H1 (cell line): Measurements from ENCODE around the gene PCCA. TPM values are rescaled to one million over a fixed set of nuclear protein-coding genes. Genes with fewer than 3 reads are reported as not detected.

ENCODE experiments used
- CTCF ChIA-PET: fragments of 300-600 bp; sonication (Branson Sonifier 250); formaldehyde crosslinking; loops from one replicate; lab custom pipeline; 2021; ENCODE audit not compliant: partially characterized antibody; lab: Charles Lee
- POLR2A ChIA-PET: fragments of 300-600 bp; sonication (Branson Sonifier 250); formaldehyde crosslinking; loops from one replicate; lab custom pipeline; 2021; ENCODE audit warnings: inconsistent platforms; ENCODE audit not compliant: partially characterized antibody; lab: Charles Lee
- DNase-seq, 2 experiments: peaks; one replicate each; pipeline versions ENCODE4 v3.0.0 to v3.0.0-alpha.2; 2010 to 2022; ENCODE audit warnings: low spot score in 2 of 2, low read depth in 1 of 2, mixed read lengths in 1 of 2
- FAIRE-seq: peaks from 2 replicates; lab custom pipeline; 2011; peaks lifted over from hg19 to GRCh38; lab: Jason Lieb, UNC
- H2AFZ ChIP-seq: 2 replicates; pipeline ENCODE4 v1.8.1; 2012; ENCODE audit warnings: low read length, inconsistent platforms
- H2AK5ac ChIP-seq: 2 replicates; pipeline ENCODE4 v1.6.1; 2013; ENCODE audit warnings: low read depth, low read length
- H2BK120ac ChIP-seq: replicated peaks from 2 replicates; pipeline ENCODE3; 2013; ENCODE audit warnings: low read depth, low read length, inconsistent platforms
- H2BK12ac ChIP-seq: 2 replicates; pipeline ENCODE4 v1.6.1; 2013; ENCODE audit warnings: low read depth, low read length
- H2BK15ac ChIP-seq: 2 replicates; pipeline ENCODE4 v1.6.1; 2013; ENCODE audit warnings: low read length
- H2BK20ac ChIP-seq: 2 replicates; pipeline ENCODE4 v1.6.1; 2013; ENCODE audit warnings: low read length
- H2BK5ac ChIP-seq: 2 replicates; pipeline ENCODE4 v1.6.1; 2013; ENCODE audit warnings: low read depth, low read length
- H3K14ac ChIP-seq: 2 replicates; pipeline ENCODE4 v1.6.1; 2013; ENCODE audit warnings: inconsistent platforms; ENCODE audit not compliant: insufficient read length
- H3K18ac ChIP-seq: 2 replicates; pipeline ENCODE4 v1.6.1; 2013; ENCODE audit warnings: low read length; ENCODE audit errors: extremely low read depth
- H3K23ac ChIP-seq: 2 replicates; pipeline ENCODE4 v1.6.1; 2013; ENCODE audit warnings: inconsistent platforms; ENCODE audit not compliant: insufficient read length
- H3K23me2 ChIP-seq: 2 replicates; pipeline ENCODE4 v1.6.1; 2013; ENCODE audit warnings: low read depth, low read length
- H3K27ac ChIP-seq: 2 replicates; pipeline ENCODE4 v1.6.1; 2011; ENCODE audit warnings: low read depth, low read length, inconsistent platforms
- H3K27me3 ChIP-seq, 4 experiments: replicated peaks in 1 of 4; 1 replicate in 1 of 4; 2 replicates in 3 of 4; pipeline versions ENCODE4 v1.6.1 to v1.8.1; 2011 to 2013; ENCODE audit warnings: low read length in 3 of 4, mild to moderate bottlenecking in 3 of 4, inconsistent platforms in 2 of 4, mixed read lengths in 2 of 4, moderate library complexity in 1 of 4; ENCODE audit not compliant: control insufficient read depth in 3 of 4, insufficient read depth in 3 of 4; ENCODE audit errors: extremely low read depth in 1 of 4
- H3K36me3 ChIP-seq, 4 experiments: 2 replicates each; pipeline versions ENCODE4 v1.6.1 to v1.8.1; 2011 to 2013; ENCODE audit warnings: mild to moderate bottlenecking in 4 of 4, low read length in 3 of 4, moderate library complexity in 2 of 4, control low read depth in 1 of 4, inconsistent platforms in 1 of 4; ENCODE audit not compliant: insufficient read depth in 4 of 4, control insufficient read depth in 2 of 4
- H3K4ac ChIP-seq: replicated peaks from 2 replicates; pipeline ENCODE3; 2013; ENCODE audit warnings: low read length, low read depth, mixed read lengths, inconsistent platforms; ENCODE audit not compliant: insufficient read length
- H3K4me1 ChIP-seq, 4 experiments: replicated peaks in 1 of 4; 1 replicate in 1 of 4; 2 replicates in 3 of 4; pipeline versions ENCODE4 v1.6.1 to v1.8.1; 2011 to 2013; ENCODE audit warnings: low read length in 3 of 4, inconsistent platforms in 2 of 4, mixed read lengths in 1 of 4; ENCODE audit not compliant: insufficient read depth in 4 of 4, control insufficient read depth in 3 of 4
- H3K4me2 ChIP-seq, 2 experiments: 2 replicates each; pipeline versions ENCODE4 v1.6.1 to v1.8.1; 2011 to 2013; ENCODE audit warnings: low read depth in 2 of 2, low read length in 2 of 2, control low read depth in 1 of 2, inconsistent platforms in 1 of 2, mild to moderate bottlenecking in 1 of 2; ENCODE audit not compliant: insufficient read depth in 1 of 2
- H3K4me3 ChIP-seq, 4 experiments: fragments of 200-600, 300-600 bp in 1 of 4; sonication (generic), shearing (Covaris generic), sonication (Bioruptor Twin) in 1 of 4; 2 replicates each; pipeline versions ENCODE4 v1.5.1 to v1.8.1; 2011 to 2016; ENCODE audit warnings: low read length in 4 of 4, low read depth in 3 of 4, control low read depth in 2 of 4, inconsistent platforms in 2 of 4, mild to moderate bottlenecking in 2 of 4, mixed read lengths in 1 of 4, moderate library complexity in 1 of 4; ENCODE audit not compliant: insufficient read depth in 2 of 4; ENCODE audit errors: extremely low read depth in 1 of 4
- H3K56ac ChIP-seq: replicated peaks from 2 replicates; pipeline ENCODE3; 2013; ENCODE audit warnings: low read depth, mild to moderate bottlenecking, mixed read lengths, low read length, inconsistent platforms; ENCODE audit not compliant: insufficient read length
- H3K79me1 ChIP-seq: 2 replicates; pipeline ENCODE4 v1.6.1; 2013; ENCODE audit warnings: low read depth, low read length, control low read depth
- H3K79me2 ChIP-seq, 2 experiments: 2 replicates each; pipeline versions ENCODE4 v1.6.1 to v1.8.1; 2012 to 2013; ENCODE audit warnings: low read length in 2 of 2, mild to moderate bottlenecking in 2 of 2, inconsistent platforms in 1 of 2; ENCODE audit not compliant: insufficient read depth in 2 of 2, control insufficient read depth in 1 of 2
- H3K9ac ChIP-seq, 4 experiments: replicated peaks in 1 of 4; 1 replicate in 1 of 4; 2 replicates in 3 of 4; pipeline versions ENCODE4 v1.6.1 to v1.8.1; 2011 to 2013; ENCODE audit warnings: low read depth in 3 of 4, low read length in 3 of 4, control low read depth in 2 of 4, mild to moderate bottlenecking in 2 of 4, moderate library complexity in 2 of 4, inconsistent platforms in 1 of 4; ENCODE audit errors: extremely low read depth in 1 of 4
- H3K9me3 ChIP-seq, 2 experiments: 2 replicates each; pipeline versions ENCODE4 v1.6.1 to v1.8.1; 2012 to 2013; ENCODE audit warnings: mild to moderate bottlenecking in 2 of 2, moderate library complexity in 2 of 2, control low read depth in 1 of 2, inconsistent platforms in 1 of 2, low read depth in 1 of 2, low read length in 1 of 2, mixed read lengths in 1 of 2; ENCODE audit not compliant: insufficient read depth in 2 of 2
- H4K20me1 ChIP-seq, 2 experiments: replicated peaks in 1 of 2; 2 replicates each; pipeline versions ENCODE3 to v1.8.1; 2011 to 2013; ENCODE audit warnings: inconsistent platforms in 2 of 2, low read length in 2 of 2, mild to moderate bottlenecking in 1 of 2; ENCODE audit not compliant: insufficient read depth in 2 of 2, control insufficient read depth in 1 of 2
- H4K5ac ChIP-seq: 2 replicates; pipeline ENCODE4 v1.6.1; 2013; ENCODE audit warnings: low read length, low read depth, mixed read lengths, inconsistent platforms; ENCODE audit not compliant: insufficient read length
- H4K8ac ChIP-seq: 2 replicates; pipeline ENCODE4 v1.8.0; 2013; ENCODE audit warnings: mild to moderate bottlenecking, moderate library complexity, low read length, inconsistent platforms; ENCODE audit not compliant: insufficient read depth; ENCODE audit errors: extremely low read depth
- H4K91ac ChIP-seq: replicated peaks from 2 replicates; pipeline ENCODE3; 2013; ENCODE audit warnings: low read length, mixed read lengths, inconsistent platforms; ENCODE audit not compliant: insufficient read length
- BCL11A ChIP-seq, 2 experiments: IDR thresholded peaks; one replicate each; pipeline ENCODE4 v1.6.1; 2011; ENCODE audit warnings: low read depth in 2 of 2, low read length in 2 of 2, mild to moderate bottlenecking in 2 of 2
- CBX8 ChIP-seq: fragments of 300-800, 300-1000 bp; sonication (generic); IDR thresholded peaks from 2 replicates; pipeline ENCODE4 v1.7.1; 2016; ENCODE audit warnings: low read depth, low read length, borderline replicate concordance
- MAFK ChIP-seq: IDR thresholded peaks from 2 replicates; pipeline ENCODE4 v1.6.1; 2012; ENCODE audit warnings: low read depth, mild to moderate bottlenecking, improper control_type of control experiment, low read length
- MAX ChIP-seq: IDR thresholded peaks from 2 replicates; pipeline ENCODE4 v1.6.1; 2012; ENCODE audit warnings: inconsistent platforms
- NRF1 ChIP-seq: IDR thresholded peaks from 2 replicates; pipeline ENCODE4 v1.6.1; 2011; ENCODE audit warnings: mild to moderate bottlenecking, low read depth, low read length, improper control_type of control experiment
- SP4 ChIP-seq: IDR thresholded peaks from 2 replicates; pipeline ENCODE4 v1.6.1; 2012; ENCODE audit warnings: low read length, inconsistent platforms
- SRF ChIP-seq: IDR thresholded peaks from 2 replicates; pipeline ENCODE4 v1.6.1; 2011; ENCODE audit warnings: mild to moderate bottlenecking, low read depth, low read length, moderate library complexity
- ZNF274 ChIP-seq: IDR thresholded peaks from 2 replicates; pipeline ENCODE4 v1.7.0; 2012; ENCODE audit warnings: low read length, borderline replicate concordance; ENCODE audit errors: extremely low read depth
- WGBS, 2 experiments: shearing (Covaris generic) in 1 of 2; methylation state at CpG; one replicate each; pipeline versions ENCODE4 v1.1.6 to v1.1.7; 2013 to 2015; ENCODE audit warnings: low lambda C conversion rate in 2 of 2, mixed read lengths in 2 of 2, inconsistent platforms in 1 of 2, low coverage in 1 of 2, missing lambda C conversion rate in 1 of 2; ENCODE audit not compliant: insufficient replicate concordance in 2 of 2, insufficient coverage in 1 of 2, insufficient read length in 1 of 2; ENCODE audit errors: extremely low coverage in 1 of 2, missing lambda C conversion rate in 1 of 2; 5-methylcytosine and 5-hydroxymethylcytosine counted together
- polyA plus RNA-seq, 7 experiments: library from polyadenylated mRNA; depleted of rRNA in 3 of 7; stranded (reverse) in 5 of 7; unstranded in 2 of 7; fragments of >200 nt in 5 of 7; fragments of 200-250 nt in 2 of 7; gene quantifications; 1 replicate in 5 of 7; 2 replicates in 1 of 7; 4 replicates in 1 of 7; pipeline versions ENCODE4 v1.2.1 to v1.2.3, GENCODE V29; 2011 to 2013; ENCODE audit warnings: missing spikeins in 2 of 7, mixed read lengths in 2 of 7
- total RNA-seq: library from RNA; stranded (reverse); fragmentation: NEBNext Ultra II Directional; extraction: Animal tissue kit (Norgen Biotek cat#: 25700); gene quantifications from 2 replicates; pipeline ENCODE4 v1.2.1, GENCODE V29; 2021

PCCA gene
- total and polyA plus RNA-seq, 2 of the 8 experiments (the other 6 are each of a cell fraction or from before 2014, with no cell fraction given), result 18.4 to 49.8 TPM

GRCh38 chr13:100125946-100126345 lies 37.1 kb downstream of the PCCA start:
- H3K4me3 ChIP-seq, result no peak overlapping the region
- H2BK15ac ChIP-seq, result no peak overlapping the region
- H2AK5ac ChIP-seq, result no peak overlapping the region
- peaks cover 0 to 10% (median 4%) of the 10 kb centered on the region in 4 experiments; a peak in 3 of 8 replicates for H3K36me3 ChIP-seq
- DNase-seq, result no peak
- no peak overlapping the region for H3K23ac ChIP-seq
- ChIA-PET CTCF (interaction anchor here (0.7 kb wide), 2 partner anchors 141 to 381 kb away, joined by 3 read pairs; no protein-coding TSS in a partner anchor), POLR2A (no interaction called here)
- H3K4ac ChIP-seq, result no peak overlapping the region
- H3K4me2 ChIP-seq, result no peak overlapping the region
- H4K91ac ChIP-seq, result no peak overlapping the region
- no peak overlapping the region for H3K14ac ChIP-seq
- no peak overlapping the region for H3K56ac ChIP-seq
- 89% methylated on average over 4 of the region's 4 CpGs; no CpG with 5 or more reads in 1 of the 2 experiments for WGBS, 2 experiments
- H4K8ac ChIP-seq, result no peak overlapping the region
- H2BK20ac ChIP-seq, result no peak overlapping the region
- H3K9me3 ChIP-seq, result no peaks in the 10 kb centered on the region
- peaks cover 0 to 2% of the 10 kb centered on the region in 2 experiments for H4K20me1 ChIP-seq
- H3K23me2 ChIP-seq, result no peaks in the 10 kb centered on the region
- H2BK12ac ChIP-seq, result no peak overlapping the region
- no peak overlapping the region for H4K5ac ChIP-seq
- no peak overlapping the region for H3K27ac ChIP-seq
- no peak for FAIRE-seq
- H2BK5ac ChIP-seq, result no peak overlapping the region
- no peaks in the 10 kb centered on the region for H3K79me1 ChIP-seq
- H2BK120ac ChIP-seq, result no peak overlapping the region
- H2AFZ ChIP-seq, result no peak overlapping the region
- no peak overlapping the region for H3K9ac ChIP-seq
- H3K27me3 ChIP-seq, result no peaks in the 10 kb centered on the region
- H3K79me2 ChIP-seq, result peaks cover 0 to 9% of the 10 kb centered on the region in 2 experiments; a peak in 2 of 4 replicates
- H3K4me1 ChIP-seq, result peaks cover 2 to 5% (median 3%) of the 10 kb centered on the region in 4 experiments; a peak in 2 of 7 replicates
- no peak overlapping the region for H3K18ac ChIP-seq
- TF ChIP-seq SP4 (no peak), ZNF274 (no peak), MAFK (no peak), MAX (no peak), CBX8 (no peak), BCL11A (IDR thresholded peaks at IDR 0.05; ENCODE audit: low read depth in 2 of 2, low read length in 2 of 2) (no peak), NRF1 (no peak), SRF (no peak)
